OCI-LY7 (cell line): ENCODE measurements around the gene STS.

Experiments
- EZH2phosphoT487 ChIP-seq: fragments of 200-600 bp; sonication (generic); IDR thresholded peaks from 2 replicates; pipeline ENCODE4 v1.6.1; 2018; ENCODE audit warnings: low read depth, borderline replicate concordance, mild to moderate bottlenecking, mixed run types, antibody characterized with exemption, low read length, moderate library complexity, mixed read lengths
- TF ChIP-seq, protein P1 (sequence below): fragments of 200-600 bp; sonication (generic); conservative IDR thresholded peaks from 2 replicates; pipeline ENCODE4 v1.5.1; 2014; ENCODE audit warnings: mild to moderate bottlenecking, antibody characterized with exemption, low read length, moderate library complexity, mixed read lengths

DNA sequence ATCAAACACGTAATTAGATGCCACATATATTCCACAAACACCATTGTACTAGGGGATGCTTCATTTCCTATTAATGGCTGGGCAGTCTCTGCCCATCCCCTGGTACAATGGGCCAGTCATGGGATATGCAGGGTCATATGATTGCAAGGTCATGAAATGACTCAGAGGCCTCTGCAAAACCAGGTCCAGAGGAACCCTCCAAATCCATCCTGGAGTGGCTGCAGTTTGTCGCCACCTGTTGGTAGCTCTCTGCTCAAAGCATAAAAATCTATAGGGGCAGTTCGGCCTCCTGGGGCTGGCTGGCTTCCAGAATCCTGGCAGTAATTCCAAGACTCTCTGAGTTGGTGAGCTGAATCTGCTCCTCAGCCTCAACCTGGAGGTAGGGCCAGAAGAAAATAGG lies 23.4 kb downstream of the STS start:
- TF ChIP-seq, protein P1, sequence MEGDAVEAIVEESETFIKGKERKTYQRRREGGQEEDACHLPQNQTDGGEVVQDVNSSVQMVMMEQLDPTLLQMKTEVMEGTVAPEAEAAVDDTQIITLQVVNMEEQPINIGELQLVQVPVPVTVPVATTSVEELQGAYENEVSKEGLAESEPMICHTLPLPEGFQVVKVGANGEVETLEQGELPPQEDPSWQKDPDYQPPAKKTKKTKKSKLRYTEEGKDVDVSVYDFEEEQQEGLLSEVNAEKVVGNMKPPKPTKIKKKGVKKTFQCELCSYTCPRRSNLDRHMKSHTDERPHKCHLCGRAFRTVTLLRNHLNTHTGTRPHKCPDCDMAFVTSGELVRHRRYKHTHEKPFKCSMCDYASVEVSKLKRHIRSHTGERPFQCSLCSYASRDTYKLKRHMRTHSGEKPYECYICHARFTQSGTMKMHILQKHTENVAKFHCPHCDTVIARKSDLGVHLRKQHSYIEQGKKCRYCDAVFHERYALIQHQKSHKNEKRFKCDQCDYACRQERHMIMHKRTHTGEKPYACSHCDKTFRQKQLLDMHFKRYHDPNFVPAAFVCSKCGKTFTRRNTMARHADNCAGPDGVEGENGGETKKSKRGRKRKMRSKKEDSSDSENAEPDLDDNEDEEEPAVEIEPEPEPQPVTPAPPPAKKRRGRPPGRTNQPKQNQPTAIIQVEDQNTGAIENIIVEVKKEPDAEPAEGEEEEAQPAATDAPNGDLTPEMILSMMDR, result peak; percentile 71
- TF ChIP-seq EZH2phosphoT487, result no peak
